ENCODE data around the gene PAIP2. TPM values are rescaled to one million over a fixed set of nuclear protein-coding genes. Genes with fewer than 3 reads are reported as not detected.

PAIP2 gene
- total and polyA plus RNA-seq, 2 of the 4 experiments (the other 2 are of a cell fraction) = 41.9 to 59.5 TPM

- CTCF ChIA-PET = interaction anchor here (1.6 kb wide), 1 partner anchor 47 kb away, joined by 4 read pairs; the partner anchor contains the start of gene PAIP2
- no peak for TF ChIP-seq NFE2L2 (IDR thresholded peaks at IDR 0.05; ENCODE audit: low read depth, low read length)
- TF ChIP-seq MAFK (IDR thresholded peaks at IDR 0.05; ENCODE audit: low read depth, low read length) = no peak
- TF ChIP-seq RAD21 (IDR thresholded peaks at IDR 0.05; ENCODE audit: low read length) = no peak
- TF ChIP-seq BHLHE40 (IDR thresholded peaks at IDR 0.05; ENCODE audit: low read depth, low read length) = no peak
- TF ChIP-seq POLR2A (IDR thresholded peaks at IDR 0.05; ENCODE audit: low read depth, low read length) = no peak
- TF ChIP-seq FOS (IDR thresholded peaks at IDR 0.05; ENCODE audit: low read depth, low read length) = no peak
- TF ChIP-seq CTCF (conservative IDR thresholded peaks at IDR 0.05; ENCODE audit: low read depth, low read length) = no peak
- TF ChIP-seq ELK1 (IDR thresholded peaks at IDR 0.05; ENCODE audit: borderline replicate concordance, low read depth, low read length) = no peak
- TF ChIP-seq SMC3 (IDR thresholded peaks at IDR 0.05; ENCODE audit: low read depth, low read length) = no peak
- no peak for TF ChIP-seq RCOR1 (IDR thresholded peaks at IDR 0.05; ENCODE audit: insufficient replicate concordance, low read length)
- no peak for TF ChIP-seq MXI1 (IDR thresholded peaks at IDR 0.05; ENCODE audit: borderline replicate concordance, low read depth, low read length)
- TF ChIP-seq MAZ (IDR thresholded peaks at IDR 0.05; ENCODE audit: borderline replicate concordance, low read depth, low read length) = no peak
- TF ChIP-seq CEBPB (IDR thresholded peaks at IDR 0.05; ENCODE audit: low read depth, low read length) = no peak
- no peak overlapping the region for H4K8ac ChIP-seq (ENCODE audit: low read depth in 2 of 2, low read length in 2 of 2)
- 20% methylated on average over 1 of the region's 16 CpGs; no CpG with 5 or more reads in 1 of the 2 experiments for WGBS, 2 experiments (ENCODE audit: extremely low coverage in 2 of 2, insufficient read length in 1 of 2)
- H3K36me3 ChIP-seq (ENCODE audit: control insufficient read depth, insufficient read depth, low read length) = no peaks in the 10 kb centered on the region
- H2BK5ac ChIP-seq (ENCODE audit: low read depth, low read length, poor library complexity, severe bottlenecking) = peak overlapping the region; percentile 86
- H3K14ac ChIP-seq (replicated peaks; ENCODE audit: low read depth, low read length) = no peak overlapping the region; the same call in 1 of the 2 replicates
- POLR2A ChIA-PET (ENCODE audit: unreplicated experiment) = interaction anchor here (0.5 kb wide), 1 partner anchor 41 kb away, joined by 3 read pairs; no protein-coding TSS in a partner anchor
- intact Hi-C loops (cut with micrococcal nuclease) = no loop called here
- no peak overlapping the region for H4K91ac ChIP-seq (ENCODE audit: insufficient read depth, low read depth, low read length)
- peaks cover 7% of the 10 kb centered on the region for H3K4me1 ChIP-seq (ENCODE audit: control insufficient read depth, insufficient read depth, low read length)
- H2AK9ac ChIP-seq (replicated peaks; ENCODE audit: low read depth, low read length, poor library complexity) = no peak overlapping the region
- no peak overlapping the region for H2BK15ac ChIP-seq (ENCODE audit: low read depth, low read length)
- no peaks in the 10 kb centered on the region for H3K9me3 ChIP-seq (ENCODE audit: control insufficient read depth, insufficient read depth, low read length)
- 0 out of 2 replicates have a peak overlapping the region, but pooled peaks have one; percentile 33 for H3K4ac ChIP-seq (ENCODE audit: low read depth, low read length)
- peak overlapping the region; percentile 80 for H3K4me3 ChIP-seq (ENCODE audit: insufficient read depth, low read depth, low read length)
- ATAC-seq (ENCODE audit: low read depth) (no peak), DNase-seq (peak; percentile 39)
- no peak overlapping the region for H2BK20ac ChIP-seq (ENCODE audit: low read depth, low read length)
- peaks cover 13% of the 10 kb centered on the region for H3K9me1 ChIP-seq (ENCODE audit: insufficient read depth, low read length)
- no peak overlapping the region for H2AFZ ChIP-seq (replicated peaks; ENCODE audit: low read length, poor library complexity)
- no peak overlapping the region for H4K5ac ChIP-seq (ENCODE audit: low read depth, low read length)
- peaks cover 70% of the 10 kb centered on the region for H4K20me1 ChIP-seq (ENCODE audit: insufficient read depth, low read length)
- no peak overlapping the region for H2AK5ac ChIP-seq (ENCODE audit: low read depth, low read length)
- no peak overlapping the region for H3K56ac ChIP-seq (ENCODE audit: extremely low read depth, insufficient read depth, low read length)
- H3K18ac ChIP-seq (ENCODE audit: low read depth, low read length) = no peak overlapping the region
- peak overlapping the region; percentile 98; the same call in 1 of the 2 replicates for H3K23ac ChIP-seq (ENCODE audit: low read depth, low read length)
- H3K4me2 ChIP-seq (ENCODE audit: low read depth, low read length) = peak overlapping the region; percentile 82
- in situ Hi-C loops (cut with MboI; ENCODE audit: low sequenced_read_pairs) = no loop called here
- no peaks in the 10 kb centered on the region for H3K27me3 ChIP-seq (ENCODE audit: control insufficient read depth, insufficient read depth, low read length)
- no peak overlapping the region for H2BK120ac ChIP-seq (ENCODE audit: low read depth, low read length)
- peak overlapping the region; percentile 37; the same call in 1 of the 2 replicates for H3K27ac ChIP-seq (ENCODE audit: insufficient read depth, low read length)
- H3K9ac ChIP-seq (ENCODE audit: low read depth, low read length) = peak overlapping the region; percentile 97
- peaks cover 0 to 30% of the 10 kb centered on the region in 2 experiments; a peak in 2 of 4 replicates for H3K79me1 ChIP-seq (ENCODE audit: low read depth in 1 of 2, low read length in 2 of 2)
- BruUV-seq (replicated peaks) = TSS peak; percentile 24
- dilution Hi-C loops (cut with HindIII; ENCODE audit: low sequenced_read_pairs, unreplicated experiment) = no loop called here
Observed at GRCh38 chr5:139295346-139296057, 46.2 kb upstream of the PAIP2 start.

Measured in IMR-90 (cell line).